WTC11 (cell line): Measurements from ENCODE around the gene DLG1. TPM values are rescaled to one million over a fixed set of nuclear protein-coding genes. Genes with fewer than 3 reads are reported as not detected.

Source experiments
- ATAC-seq: fragments of 200-7000 bp; cut with Tn5 transposase; 2 replicates; pipeline ENCODE4 v1.10.0; 2021; ENCODE audit warnings: mild to moderate bottlenecking, moderate library complexity
- CTCF ChIA-PET: fragments of 300-600 bp; sonication (Branson Sonifier 250); formaldehyde crosslinking; loops from one replicate; lab custom pipeline; 2021; ENCODE audit warnings: antibody characterized with exemption; lab: Charles Lee
- POLR2A ChIA-PET: fragments of 350-600 bp; sonication (Branson Sonifier 250); formaldehyde crosslinking; loops from one replicate; lab custom pipeline; 2021; ENCODE audit warnings: antibody characterized with exemption; lab: Charles Lee
- DNase-seq: peaks from one replicate; pipeline ENCODE4 v3.0.0; 2021; ENCODE audit warnings: low spot score
- H3K27ac Mint-ChIP-seq: 2 replicates; pipeline ENCODE4 v1.8.0; 2021; ENCODE audit warnings: mixed read lengths
- H3K27me3 Mint-ChIP-seq: 2 replicates; pipeline ENCODE4 v1.8.0; 2021; ENCODE audit warnings: low read depth, mild to moderate bottlenecking, moderate library complexity, mixed read lengths
- H3K36me3 Mint-ChIP-seq: 2 replicates; pipeline ENCODE4 v1.8.0; 2021; ENCODE audit warnings: mixed read lengths
- H3K4me1 Mint-ChIP-seq: 2 replicates; pipeline ENCODE4 v1.8.0; 2022; ENCODE audit warnings: mixed read lengths
- H3K4me3 Mint-ChIP-seq: 2 replicates; pipeline ENCODE4 v1.8.0; 2021; ENCODE audit warnings: mild to moderate bottlenecking, moderate library complexity, mixed read lengths
- H3K9me3 Mint-ChIP-seq: 2 replicates; pipeline ENCODE4 v1.8.0; 2021; ENCODE audit warnings: mixed read lengths
- ETV6 ChIP-seq: sonication (generic); formaldehyde crosslinking; IDR thresholded peaks from 2 replicates; pipeline ENCODE4 v1.8.1; 2022; ENCODE audit warnings: mild to moderate bottlenecking, missing genetic modification reagents
- KAT7 ChIP-seq: sonication (generic); formaldehyde crosslinking; IDR thresholded peaks from 2 replicates; pipeline ENCODE4 v1.8.1; 2023; ENCODE audit warnings: missing genetic modification reagents, mild to moderate bottlenecking, borderline replicate concordance
- NR2C2 ChIP-seq: sonication (generic); formaldehyde crosslinking; IDR thresholded peaks from 2 replicates; pipeline ENCODE4 v1.8.0; 2022; ENCODE audit warnings: mild to moderate bottlenecking, missing genetic modification reagents
- TCF7 ChIP-seq: sonication (generic); formaldehyde crosslinking; IDR thresholded peaks from 2 replicates; pipeline ENCODE4 v1.8.0; 2022; ENCODE audit warnings: mild to moderate bottlenecking, low read depth, missing genetic modification reagents, moderate library complexity
- TP53 ChIP-seq: sonication (generic); formaldehyde crosslinking; IDR thresholded peaks from 2 replicates; pipeline ENCODE4 v1.8.1; 2023; ENCODE audit warnings: mild to moderate bottlenecking, missing genetic modification reagents
- ZNF263 ChIP-seq: sonication (generic); formaldehyde crosslinking; IDR thresholded peaks from 2 replicates; pipeline ENCODE4 v1.8.1; 2022; ENCODE audit warnings: low read depth, mild to moderate bottlenecking, moderate library complexity, missing genetic modification reagents
- ZNF317 ChIP-seq: sonication (generic); formaldehyde crosslinking; IDR thresholded peaks from 2 replicates; pipeline ENCODE4 v1.8.1; 2023; ENCODE audit warnings: low read depth, mild to moderate bottlenecking, moderate library complexity, missing genetic modification reagents, borderline replicate concordance
- ZNF416 ChIP-seq: fragments of 250-450 bp; sonication (Bioruptor Pico); IDR thresholded peaks from 2 replicates; pipeline ENCODE4 v1.9.0; 2021; ENCODE audit warnings: mild to moderate bottlenecking, inconsistent platforms
- total RNA-seq: library from RNA; stranded (reverse); gene quantifications from 3 replicates; pipeline ENCODE4 v1.2.3, GENCODE V29; 2021
- TF ChIP-seq, protein P1 (sequence below): sonication (generic); formaldehyde crosslinking; IDR thresholded peaks from 2 replicates; pipeline ENCODE4 v1.8.0; 2022; ENCODE audit warnings: mild to moderate bottlenecking, missing genetic modification reagents
- TF ChIP-seq, protein P2 (sequence below): sonication (generic); formaldehyde crosslinking; IDR thresholded peaks from 2 replicates; pipeline ENCODE4 v1.8.1; 2022; ENCODE audit warnings: mild to moderate bottlenecking, moderate library complexity, missing genetic modification reagents
- TF ChIP-seq, protein P3 (sequence below): sonication (generic); formaldehyde crosslinking; IDR thresholded peaks from 2 replicates; pipeline ENCODE4 v1.8.0; 2022; ENCODE audit warnings: missing genetic modification reagents
- TF ChIP-seq, protein P4 (sequence below): fragments of 250-450 bp; sonication (Bioruptor Pico); IDR thresholded peaks from 2 replicates; pipeline ENCODE4 v1.9.0; 2021; ENCODE audit warnings: moderate library complexity, mild to moderate bottlenecking, inconsistent platforms, borderline replicate concordance
- TF ChIP-seq, protein P5 (sequence below): sonication (generic); formaldehyde crosslinking; IDR thresholded peaks from 2 replicates; pipeline ENCODE4 v1.8.1; 2023; ENCODE audit warnings: mild to moderate bottlenecking, missing genetic modification reagents
- TF ChIP-seq, protein P6 (sequence below): sonication (generic); formaldehyde crosslinking; conservative IDR thresholded peaks from 2 replicates; pipeline ENCODE4 v1.8.1; 2023; ENCODE audit warnings: mild to moderate bottlenecking, low read depth, missing genetic modification reagents, moderate library complexity
- TF ChIP-seq, protein P7 (sequence below): sonication (generic); formaldehyde crosslinking; IDR thresholded peaks from 2 replicates; pipeline ENCODE4 v1.8.1; 2023; ENCODE audit warnings: mild to moderate bottlenecking, moderate library complexity, missing genetic modification reagents
- TF ChIP-seq, protein P8 (sequence below): sonication (generic); formaldehyde crosslinking; IDR thresholded peaks from 2 replicates; pipeline ENCODE4 v1.8.0; 2022; ENCODE audit warnings: mild to moderate bottlenecking, missing genetic modification reagents
- TF ChIP-seq, protein P9 (sequence below): sonication (generic); formaldehyde crosslinking; IDR thresholded peaks from 2 replicates; pipeline ENCODE4 v1.8.1; 2022; ENCODE audit warnings: low read depth, missing genetic modification reagents, borderline replicate concordance

DLG1 gene
- total RNA-seq, 1 experiment from 2014 or later, result 81.1 TPM

DNA sequence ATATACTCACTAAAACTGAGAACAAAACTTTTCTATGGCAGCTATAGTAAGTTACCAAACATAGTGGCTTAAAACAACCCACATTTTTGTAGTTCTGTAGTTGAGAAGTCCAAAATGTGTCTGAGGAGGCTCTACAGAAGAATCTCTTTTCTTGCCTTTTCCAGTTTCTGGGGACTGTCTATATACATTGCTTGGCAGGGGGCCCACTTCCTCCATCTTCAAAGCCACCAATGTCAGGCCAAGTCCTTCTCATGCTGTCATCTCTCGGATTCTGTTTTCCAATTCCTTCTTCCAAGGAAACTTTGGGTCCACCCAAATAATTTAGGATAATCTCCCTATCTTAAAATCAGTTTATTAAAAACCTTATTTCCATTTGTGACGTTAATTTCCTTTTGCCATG lies 92.7 kb downstream of the DLG1 start:
- no peak for ATAC-seq
- Mint-ChIP-seq H3K4me1 (peaks cover 81% of the 10 kb centered on the region), H3K36me3 (no peaks in the 10 kb centered on the region), H3K9me3 (no peaks in the 10 kb centered on the region), H3K27ac (no peak overlapping the region), H3K27me3 (0 out of 2 replicates have a peak, but pooled peaks cover 2% of the 10 kb centered on the region), H3K4me3 (no peak overlapping the region)
- CTCF ChIA-PET, result interaction anchor here (0.6 kb wide), 1 partner anchor 75 kb away, joined by 3 read pairs; no protein-coding TSS in a partner anchor
- POLR2A ChIA-PET, result no interaction called here
- no peak for DNase-seq
- TF ChIP-seq, protein P1, sequence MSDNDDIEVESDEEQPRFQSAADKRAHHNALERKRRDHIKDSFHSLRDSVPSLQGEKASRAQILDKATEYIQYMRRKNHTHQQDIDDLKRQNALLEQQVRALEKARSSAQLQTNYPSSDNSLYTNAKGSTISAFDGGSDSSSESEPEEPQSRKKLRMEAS, result no peak
- no peak for TF ChIP-seq TP53 (CRISPR knock-in tag)
- no peak for TF ChIP-seq ZNF317 (CRISPR knock-in tag)
- no peak for TF ChIP-seq NR2C2 (CRISPR knock-in tag)
- TF ChIP-seq, protein P2, sequence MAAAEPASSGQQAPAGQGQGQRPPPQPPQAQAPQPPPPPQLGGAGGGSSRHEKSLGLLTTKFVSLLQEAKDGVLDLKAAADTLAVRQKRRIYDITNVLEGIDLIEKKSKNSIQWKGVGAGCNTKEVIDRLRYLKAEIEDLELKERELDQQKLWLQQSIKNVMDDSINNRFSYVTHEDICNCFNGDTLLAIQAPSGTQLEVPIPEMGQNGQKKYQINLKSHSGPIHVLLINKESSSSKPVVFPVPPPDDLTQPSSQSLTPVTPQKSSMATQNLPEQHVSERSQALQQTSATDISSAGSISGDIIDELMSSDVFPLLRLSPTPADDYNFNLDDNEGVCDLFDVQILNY (CRISPR knock-in tag), result no peak
- TF ChIP-seq, protein P3, sequence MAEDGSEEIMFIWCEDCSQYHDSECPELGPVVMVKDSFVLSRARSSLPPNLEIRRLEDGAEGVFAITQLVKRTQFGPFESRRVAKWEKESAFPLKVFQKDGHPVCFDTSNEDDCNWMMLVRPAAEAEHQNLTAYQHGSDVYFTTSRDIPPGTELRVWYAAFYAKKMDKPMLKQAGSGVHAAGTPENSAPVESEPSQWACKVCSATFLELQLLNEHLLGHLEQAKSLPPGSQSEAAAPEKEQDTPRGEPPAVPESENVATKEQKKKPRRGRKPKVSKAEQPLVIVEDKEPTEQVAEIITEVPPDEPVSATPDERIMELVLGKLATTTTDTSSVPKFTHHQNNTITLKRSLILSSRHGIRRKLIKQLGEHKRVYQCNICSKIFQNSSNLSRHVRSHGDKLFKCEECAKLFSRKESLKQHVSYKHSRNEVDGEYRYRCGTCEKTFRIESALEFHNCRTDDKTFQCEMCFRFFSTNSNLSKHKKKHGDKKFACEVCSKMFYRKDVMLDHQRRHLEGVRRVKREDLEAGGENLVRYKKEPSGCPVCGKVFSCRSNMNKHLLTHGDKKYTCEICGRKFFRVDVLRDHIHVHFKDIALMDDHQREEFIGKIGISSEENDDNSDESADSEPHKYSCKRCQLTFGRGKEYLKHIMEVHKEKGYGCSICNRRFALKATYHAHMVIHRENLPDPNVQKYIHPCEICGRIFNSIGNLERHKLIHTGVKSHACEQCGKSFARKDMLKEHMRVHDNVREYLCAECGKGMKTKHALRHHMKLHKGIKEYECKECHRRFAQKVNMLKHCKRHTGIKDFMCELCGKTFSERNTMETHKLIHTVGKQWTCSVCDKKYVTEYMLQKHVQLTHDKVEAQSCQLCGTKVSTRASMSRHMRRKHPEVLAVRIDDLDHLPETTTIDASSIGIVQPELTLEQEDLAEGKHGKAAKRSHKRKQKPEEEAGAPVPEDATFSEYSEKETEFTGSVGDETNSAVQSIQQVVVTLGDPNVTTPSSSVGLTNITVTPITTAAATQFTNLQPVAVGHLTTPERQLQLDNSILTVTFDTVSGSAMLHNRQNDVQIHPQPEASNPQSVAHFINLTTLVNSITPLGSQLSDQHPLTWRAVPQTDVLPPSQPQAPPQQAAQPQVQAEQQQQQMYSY (CRISPR knock-in tag), result no peak
- TF ChIP-seq, protein P4, sequence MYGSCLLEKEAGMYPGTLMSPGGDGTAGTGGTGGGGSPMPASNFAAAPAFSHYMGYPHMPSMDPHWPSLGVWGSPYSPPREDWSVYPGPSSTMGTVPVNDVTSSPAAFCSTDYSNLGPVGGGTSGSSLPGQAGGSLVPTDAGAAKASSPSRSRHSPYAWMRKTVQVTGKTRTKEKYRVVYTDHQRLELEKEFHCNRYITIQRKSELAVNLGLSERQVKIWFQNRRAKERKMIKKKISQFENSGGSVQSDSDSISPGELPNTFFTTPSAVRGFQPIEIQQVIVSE (CRISPR knock-in tag), result no peak
- no peak for TF ChIP-seq KAT7 (CRISPR knock-in tag)
- TF ChIP-seq, protein P5, sequence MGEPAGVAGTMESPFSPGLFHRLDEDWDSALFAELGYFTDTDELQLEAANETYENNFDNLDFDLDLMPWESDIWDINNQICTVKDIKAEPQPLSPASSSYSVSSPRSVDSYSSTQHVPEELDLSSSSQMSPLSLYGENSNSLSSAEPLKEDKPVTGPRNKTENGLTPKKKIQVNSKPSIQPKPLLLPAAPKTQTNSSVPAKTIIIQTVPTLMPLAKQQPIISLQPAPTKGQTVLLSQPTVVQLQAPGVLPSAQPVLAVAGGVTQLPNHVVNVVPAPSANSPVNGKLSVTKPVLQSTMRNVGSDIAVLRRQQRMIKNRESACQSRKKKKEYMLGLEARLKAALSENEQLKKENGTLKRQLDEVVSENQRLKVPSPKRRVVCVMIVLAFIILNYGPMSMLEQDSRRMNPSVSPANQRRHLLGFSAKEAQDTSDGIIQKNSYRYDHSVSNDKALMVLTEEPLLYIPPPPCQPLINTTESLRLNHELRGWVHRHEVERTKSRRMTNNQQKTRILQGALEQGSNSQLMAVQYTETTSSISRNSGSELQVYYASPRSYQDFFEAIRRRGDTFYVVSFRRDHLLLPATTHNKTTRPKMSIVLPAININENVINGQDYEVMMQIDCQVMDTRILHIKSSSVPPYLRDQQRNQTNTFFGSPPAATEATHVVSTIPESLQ, result no peak
- no peak for TF ChIP-seq TCF7 (CRISPR knock-in tag)
- TF ChIP-seq ZNF263, result no peak
- TF ChIP-seq, protein P6, sequence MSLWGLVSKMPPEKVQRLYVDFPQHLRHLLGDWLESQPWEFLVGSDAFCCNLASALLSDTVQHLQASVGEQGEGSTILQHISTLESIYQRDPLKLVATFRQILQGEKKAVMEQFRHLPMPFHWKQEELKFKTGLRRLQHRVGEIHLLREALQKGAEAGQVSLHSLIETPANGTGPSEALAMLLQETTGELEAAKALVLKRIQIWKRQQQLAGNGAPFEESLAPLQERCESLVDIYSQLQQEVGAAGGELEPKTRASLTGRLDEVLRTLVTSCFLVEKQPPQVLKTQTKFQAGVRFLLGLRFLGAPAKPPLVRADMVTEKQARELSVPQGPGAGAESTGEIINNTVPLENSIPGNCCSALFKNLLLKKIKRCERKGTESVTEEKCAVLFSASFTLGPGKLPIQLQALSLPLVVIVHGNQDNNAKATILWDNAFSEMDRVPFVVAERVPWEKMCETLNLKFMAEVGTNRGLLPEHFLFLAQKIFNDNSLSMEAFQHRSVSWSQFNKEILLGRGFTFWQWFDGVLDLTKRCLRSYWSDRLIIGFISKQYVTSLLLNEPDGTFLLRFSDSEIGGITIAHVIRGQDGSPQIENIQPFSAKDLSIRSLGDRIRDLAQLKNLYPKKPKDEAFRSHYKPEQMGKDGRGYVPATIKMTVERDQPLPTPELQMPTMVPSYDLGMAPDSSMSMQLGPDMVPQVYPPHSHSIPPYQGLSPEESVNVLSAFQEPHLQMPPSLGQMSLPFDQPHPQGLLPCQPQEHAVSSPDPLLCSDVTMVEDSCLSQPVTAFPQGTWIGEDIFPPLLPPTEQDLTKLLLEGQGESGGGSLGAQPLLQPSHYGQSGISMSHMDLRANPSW, result no peak
- TF ChIP-seq, protein P7, sequence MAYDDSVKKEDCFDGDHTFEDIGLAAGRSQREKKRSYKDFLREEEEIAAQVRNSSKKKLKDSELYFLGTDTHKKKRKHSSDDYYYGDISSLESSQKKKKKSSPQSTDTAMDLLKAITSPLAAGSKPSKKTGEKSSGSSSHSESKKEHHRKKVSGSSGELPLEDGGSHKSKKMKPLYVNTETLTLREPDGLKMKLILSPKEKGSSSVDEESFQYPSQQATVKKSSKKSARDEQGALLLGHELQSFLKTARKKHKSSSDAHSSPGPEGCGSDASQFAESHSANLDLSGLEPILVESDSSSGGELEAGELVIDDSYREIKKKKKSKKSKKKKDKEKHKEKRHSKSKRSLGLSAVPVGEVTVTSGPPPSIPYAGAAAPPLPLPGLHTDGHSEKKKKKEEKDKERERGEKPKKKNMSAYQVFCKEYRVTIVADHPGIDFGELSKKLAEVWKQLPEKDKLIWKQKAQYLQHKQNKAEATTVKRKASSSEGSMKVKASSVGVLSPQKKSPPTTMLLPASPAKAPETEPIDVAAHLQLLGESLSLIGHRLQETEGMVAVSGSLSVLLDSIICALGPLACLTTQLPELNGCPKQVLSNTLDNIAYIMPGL (CRISPR knock-in tag), result no peak
- TF ChIP-seq, protein P8, sequence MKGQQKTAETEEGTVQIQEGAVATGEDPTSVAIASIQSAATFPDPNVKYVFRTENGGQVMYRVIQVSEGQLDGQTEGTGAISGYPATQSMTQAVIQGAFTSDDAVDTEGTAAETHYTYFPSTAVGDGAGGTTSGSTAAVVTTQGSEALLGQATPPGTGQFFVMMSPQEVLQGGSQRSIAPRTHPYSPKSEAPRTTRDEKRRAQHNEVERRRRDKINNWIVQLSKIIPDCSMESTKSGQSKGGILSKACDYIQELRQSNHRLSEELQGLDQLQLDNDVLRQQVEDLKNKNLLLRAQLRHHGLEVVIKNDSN (CRISPR knock-in tag), result no peak
- no peak for TF ChIP-seq ZNF416
- TF ChIP-seq, protein P9, sequence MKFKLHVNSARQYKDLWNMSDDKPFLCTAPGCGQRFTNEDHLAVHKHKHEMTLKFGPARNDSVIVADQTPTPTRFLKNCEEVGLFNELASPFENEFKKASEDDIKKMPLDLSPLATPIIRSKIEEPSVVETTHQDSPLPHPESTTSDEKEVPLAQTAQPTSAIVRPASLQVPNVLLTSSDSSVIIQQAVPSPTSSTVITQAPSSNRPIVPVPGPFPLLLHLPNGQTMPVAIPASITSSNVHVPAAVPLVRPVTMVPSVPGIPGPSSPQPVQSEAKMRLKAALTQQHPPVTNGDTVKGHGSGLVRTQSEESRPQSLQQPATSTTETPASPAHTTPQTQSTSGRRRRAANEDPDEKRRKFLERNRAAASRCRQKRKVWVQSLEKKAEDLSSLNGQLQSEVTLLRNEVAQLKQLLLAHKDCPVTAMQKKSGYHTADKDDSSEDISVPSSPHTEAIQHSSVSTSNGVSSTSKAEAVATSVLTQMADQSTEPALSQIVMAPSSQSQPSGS (CRISPR knock-in tag), result no peak
- no peak for TF ChIP-seq ETV6 (CRISPR knock-in tag)
